Measurements from ENCODE around the gene THAP12.

DNA sequence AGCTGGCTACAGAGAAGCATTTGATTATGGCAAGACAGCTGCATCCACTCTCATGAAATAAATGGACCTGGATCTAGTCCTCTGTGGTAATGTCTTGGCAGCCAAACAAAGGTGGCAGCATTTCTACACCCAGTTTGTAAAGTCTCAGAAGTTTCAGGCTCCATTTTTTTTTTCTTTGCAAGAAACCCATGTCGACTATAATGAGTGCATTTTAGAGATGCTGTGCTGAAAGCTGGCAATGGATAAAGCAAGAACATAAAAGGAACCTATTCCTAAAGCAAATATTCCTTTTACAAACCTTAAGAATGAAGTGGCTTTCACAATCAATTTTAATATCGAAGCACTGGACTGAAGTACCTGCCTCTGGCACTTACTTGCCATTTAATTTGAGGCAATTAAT lies 33.5 kb downstream of the THAP12 start:
- no peak for TF ChIP-seq CTCF (IDR thresholded peaks at IDR 0.05; ENCODE audit: extremely low read depth in 1 of 2, insufficient read depth in 1 of 2, low read depth in 1 of 2, low read length in 2 of 2)
- TF ChIP-seq POLR2A (IDR thresholded peaks at IDR 0.05; ENCODE audit: low read depth, low read length), result no peak
- TF ChIP-seq EZH2 (IDR thresholded peaks at IDR 0.05; ENCODE audit: borderline replicate concordance, low read depth, low read length, severe bottlenecking), result no peak
- no peak for TF ChIP-seq POLR2AphosphoS5 (IDR thresholded peaks at IDR 0.05; ENCODE audit: insufficient read depth, low read depth, low read length)
- TF ChIP-seq FOS (IDR thresholded peaks at IDR 0.05; ENCODE audit: borderline replicate concordance, insufficient read depth, low read length), result no peak
- TF ChIP-seq JUN (IDR thresholded peaks at IDR 0.05; ENCODE audit: borderline replicate concordance, insufficient read depth, insufficient read length, low read depth), result no peak

All from endothelial cell of umbilical vein (primary cell).